ENCODE data around the gene ATP2A1. TPM values are rescaled to one million over a fixed set of nuclear protein-coding genes. Genes with fewer than 3 reads are reported as not detected.

The ATP2A1 gene
- total and polyA plus RNA-seq, 2 experiments from 2014 or later = 0.13 to 2.3 TPM

- TF ChIP-seq CTCF (IDR thresholded peaks at IDR 0.05; ENCODE audit: poor library complexity) = no peak
- no peak for TF ChIP-seq EZH2 (IDR thresholded peaks at IDR 0.05; ENCODE audit: borderline replicate concordance)
- no peak for TF ChIP-seq EZH2phosphoT487 (IDR thresholded peaks at IDR 0.05; ENCODE audit: low read depth, severe bottlenecking, unreplicated experiment)
- peaks cover 28% of the 10 kb centered on the region for H3K79me2 ChIP-seq
- peaks cover 2% of the 10 kb centered on the region for H4K20me1 ChIP-seq (ENCODE audit: insufficient read depth, poor library complexity, severe bottlenecking)
- H3K36me3 ChIP-seq (replicated peaks; ENCODE audit: insufficient read depth, low read depth) = no peaks in the 10 kb centered on the region
- peak overlapping the region; percentile 94 for H3K4me2 ChIP-seq
- no peaks in the 10 kb centered on the region for H3K27me3 ChIP-seq
- peak overlapping the region; percentile 56 for H2AFZ ChIP-seq
- H3K9me2 ChIP-seq (replicated peaks; ENCODE audit: insufficient read depth) = no peaks in the 10 kb centered on the region
- DNase-seq (ENCODE audit: low spot score) = peak; percentile 22
- peaks cover 4% of the 10 kb centered on the region for H3K4me1 ChIP-seq (ENCODE audit: insufficient read depth)
- H3K9me3 ChIP-seq (ENCODE audit: low read depth) = no peaks in the 10 kb centered on the region
- 4% methylated on average over 16 of the region's 16 CpGs for WGBS (ENCODE audit: low lambda C conversion rate, missing lambda C conversion rate)
- peak overlapping the region; percentile 46 for H3K27ac ChIP-seq
- peak overlapping the region; percentile 46 for H3K4me3 ChIP-seq
These were observed 32.6 kb upstream of the ATP2A1 start for GRCh38 chr16:28845761-28846079.

GRCh38 chr16:28846080-28846932 is 32.0 kb upstream of the ATP2A1 start, which contains the start of gene TUFM:
TSS of gene TUFM (minus strand) at chr16:28846348. CDS start at chr16:28846269, 79 bp downstream.
- peak within 1 kb of the TSS; percentile 47 for H3K4me3 ChIP-seq
- no peaks in the 10 kb centered on the region for H3K36me3 ChIP-seq (replicated peaks; ENCODE audit: insufficient read depth, low read depth)
- H2AFZ ChIP-seq = peak within 1 kb of the TSS; percentile 66
- TF ChIP-seq EZH2 (IDR thresholded peaks at IDR 0.05; ENCODE audit: borderline replicate concordance) (no peak), CTCF (IDR thresholded peaks at IDR 0.05; ENCODE audit: poor library complexity) (peak; percentile 60), EZH2phosphoT487 (IDR thresholded peaks at IDR 0.05; ENCODE audit: low read depth, severe bottlenecking, unreplicated experiment) (no peak)
- peak; percentile 99 for DNase-seq (ENCODE audit: low spot score)
- H3K27ac ChIP-seq = peak within 1 kb of the TSS; percentile 67
- H3K4me1 ChIP-seq (ENCODE audit: insufficient read depth) = peaks cover 4% of the 10 kb centered on the region
- no peaks in the 10 kb centered on the region for H3K27me3 ChIP-seq
- no peaks in the 10 kb centered on the region for H3K9me3 ChIP-seq (ENCODE audit: low read depth)
- 1% methylated on average over 72 of the region's 73 CpGs for WGBS (ENCODE audit: low lambda C conversion rate, missing lambda C conversion rate)
- H3K9me2 ChIP-seq (replicated peaks; ENCODE audit: insufficient read depth) = no peaks in the 10 kb centered on the region
- peak within 1 kb of the TSS; percentile 94 for H3K4me2 ChIP-seq
- H4K20me1 ChIP-seq (ENCODE audit: insufficient read depth, poor library complexity, severe bottlenecking) = peaks cover 2% of the 10 kb centered on the region
- H3K79me2 ChIP-seq = peaks cover 28% of the 10 kb centered on the region

GRCh38 chr16:28846933-28847273 is 31.4 kb upstream of the ATP2A1 start:
- peak overlapping the region; percentile 67 for H3K27ac ChIP-seq
- H3K4me2 ChIP-seq = peak overlapping the region; percentile 90
- H3K9me3 ChIP-seq (ENCODE audit: low read depth) = no peaks in the 10 kb centered on the region
- H3K9me2 ChIP-seq (replicated peaks; ENCODE audit: insufficient read depth) = no peaks in the 10 kb centered on the region
- no peak for DNase-seq (ENCODE audit: low spot score)
- peaks cover 28% of the 10 kb centered on the region for H3K79me2 ChIP-seq
- 51% methylated on average over 5 of the region's 5 CpGs for WGBS (ENCODE audit: low lambda C conversion rate, missing lambda C conversion rate)
- peak overlapping the region; percentile 66 for H2AFZ ChIP-seq
- peaks cover 4% of the 10 kb centered on the region for H3K4me1 ChIP-seq (ENCODE audit: insufficient read depth)
- peaks cover 2% of the 10 kb centered on the region for H4K20me1 ChIP-seq (ENCODE audit: insufficient read depth, poor library complexity, severe bottlenecking)
- no peaks in the 10 kb centered on the region for H3K27me3 ChIP-seq
- peak overlapping the region; percentile 47 for H3K4me3 ChIP-seq
- no peaks in the 10 kb centered on the region for H3K36me3 ChIP-seq (replicated peaks; ENCODE audit: insufficient read depth, low read depth)
- TF ChIP-seq CTCF (IDR thresholded peaks at IDR 0.05; ENCODE audit: poor library complexity) = no peak
- no peak for TF ChIP-seq EZH2phosphoT487 (IDR thresholded peaks at IDR 0.05; ENCODE audit: low read depth, severe bottlenecking, unreplicated experiment)
- no peak for TF ChIP-seq EZH2 (IDR thresholded peaks at IDR 0.05; ENCODE audit: borderline replicate concordance)
